HepG2 (cell line): ENCODE measurements around the gene CMTM3. TPM values are rescaled to one million over a fixed set of nuclear protein-coding genes. Genes with fewer than 3 reads are reported as not detected.

Experiments used
- ATAC-seq: fragments of 200-7000 bp; cut with Tn5 transposase; 3 replicates; pipeline ENCODE4 v1.9.1; 2020; ENCODE audit warnings: mild to moderate bottlenecking, moderate library complexity
- BruUV-seq: library from RNA; stranded (reverse); fragments of 400-500 nt; replicated peaks from 2 replicates; lab custom pipeline; 2021; lab: Mats Ljungman, UMichigan
- CTCF ChIA-PET: fragments of 300-600 bp; formaldehyde crosslinking; extraction: SDS; loops from one replicate; lab custom pipeline; 2021; ENCODE audit warnings: low total read pairs, inconsistent platforms, low intra/inter-chr PET ratio; lab: Yijun Ruan, JAX
- POLR2A ChIA-PET: fragments of 350-600 bp; sonication (Branson Sonifier 250); formaldehyde crosslinking; loops from one replicate; lab custom pipeline; 2020; ENCODE audit warnings: antibody characterized with exemption, inconsistent platforms; lab: Yijun Ruan, JAX
- DNase-seq: peaks from one replicate; pipeline ENCODE4 v3.0.0-alpha.2; 2015; ENCODE audit warnings: low spot score
- FAIRE-seq: peaks from 3 replicates; lab custom pipeline; 2011; peaks lifted over from hg19 to GRCh38; lab: Jason Lieb, UNC
- H2AFZ ChIP-seq: one replicate; pipeline ENCODE4 v1.6.1; 2011; ENCODE audit warnings: low read length, inconsistent platforms
- H3K27ac ChIP-seq: fragments of 300-600 bp; 3 replicates; pipeline ENCODE4 v1.8.0; 2011; ENCODE audit warnings: mixed run types, mild to moderate bottlenecking, mixed read lengths, low read length, inconsistent platforms; ENCODE audit not compliant: insufficient read depth; ENCODE audit errors: extremely low read length
- H3K27me3 ChIP-seq, 2 experiments: fragments of 200-600 bp in 1 of 2; 2 replicates in 1 of 2; 3 replicates in 1 of 2; pipeline versions ENCODE4 v1.6.0 to v1.8.0; 2011; ENCODE audit warnings: low read length in 2 of 2, mild to moderate bottlenecking in 2 of 2, moderate library complexity in 2 of 2, inconsistent platforms in 1 of 2; ENCODE audit not compliant: insufficient read depth in 2 of 2, control insufficient read depth in 1 of 2
- H3K36me3 ChIP-seq, 2 experiments: fragments of 200-600 bp in 1 of 2; replicated peaks in 1 of 2; 2 replicates in 1 of 2; 3 replicates in 1 of 2; pipeline versions ENCODE4 v1.5.1 to v1.8.0; 2011; ENCODE audit warnings: low read length in 2 of 2, inconsistent platforms in 1 of 2; ENCODE audit not compliant: insufficient read depth in 2 of 2, control insufficient read depth in 1 of 2
- H3K4me1 ChIP-seq: 2 replicates; pipeline ENCODE4 v1.5.1; 2012; ENCODE audit warnings: low read length, inconsistent platforms; ENCODE audit not compliant: insufficient read depth
- H3K4me2 ChIP-seq: 2 replicates; pipeline ENCODE4 v1.6.0; 2011; ENCODE audit warnings: low read depth, low read length, inconsistent platforms
- H3K4me3 ChIP-seq, 3 experiments: fragments of 200-600 bp in 1 of 3; sonication (generic), shearing (Covaris generic) in 1 of 3; replicated peaks in 1 of 3; 2 replicates each; pipeline ENCODE4 v1.5.1; 2011 to 2016; ENCODE audit warnings: low read length in 3 of 3, inconsistent platforms in 2 of 3, low read depth in 2 of 3, mild to moderate bottlenecking in 2 of 3, control low read depth in 1 of 3, mixed read lengths in 1 of 3; ENCODE audit not compliant: insufficient read depth in 1 of 3
- H3K79me2 ChIP-seq: one replicate; pipeline ENCODE4 v1.6.1; 2011; ENCODE audit warnings: low read length, inconsistent platforms; ENCODE audit not compliant: insufficient read depth
- H3K9ac ChIP-seq: 2 replicates; pipeline ENCODE4 v1.6.0; 2011; ENCODE audit warnings: mild to moderate bottlenecking, low read depth, low read length, inconsistent platforms; ENCODE audit not compliant: insufficient read depth
- H3K9me3 ChIP-seq: 2 replicates; pipeline ENCODE4 v1.5.1; 2012; ENCODE audit warnings: mild to moderate bottlenecking, low read length
- H4K20me1 ChIP-seq: 2 replicates; pipeline ENCODE4 v1.6.0; 2011; ENCODE audit warnings: inconsistent platforms, mild to moderate bottlenecking, low read length, moderate library complexity; ENCODE audit not compliant: insufficient read depth
- ATF4 ChIP-seq, 2 experiments: fragments of 450-650 bp in 1 of 2; sonication (generic) in 1 of 2; formaldehyde crosslinking; IDR thresholded peaks; 2 replicates each; pipeline versions ENCODE4 v1.5.0 to v1.8.0; 2020 to 2022; ENCODE audit warnings: mild to moderate bottlenecking in 1 of 2, missing genetic modification reagents in 1 of 2
- CCAR2 ChIP-seq: fragments of 200-400 bp; formaldehyde crosslinking; optimal IDR thresholded peaks from 2 replicates; pipeline ENCODE3; 2018; ENCODE audit warnings: low read depth, mild to moderate bottlenecking, low read length, moderate library complexity
- CENPX ChIP-seq: sonication (generic); formaldehyde crosslinking; IDR thresholded peaks from 2 replicates; pipeline ENCODE4 v1.9.0; 2021; ENCODE audit warnings: mild to moderate bottlenecking, missing genetic modification reagents, moderate library complexity
- CREB1 ChIP-seq, 2 experiments: fragments of 450-650 bp in 1 of 2; IDR thresholded peaks; 2 replicates each; pipeline ENCODE4 v1.6.1; 2016 to 2017; ENCODE audit warnings: control low read depth in 1 of 2, mild to moderate bottlenecking in 1 of 2, missing compliant biosample characterization in 1 of 2, missing genetic modification characterization in 1 of 2
- DDIT3 ChIP-seq: sonication (generic); formaldehyde crosslinking; IDR thresholded peaks from 2 replicates; pipeline ENCODE4 v1.4.0; 2020; ENCODE audit warnings: mild to moderate bottlenecking, missing genetic modification reagents
- DNMT1 ChIP-seq: sonication (generic); formaldehyde crosslinking; IDR thresholded peaks from 2 replicates; pipeline ENCODE4 v1.5.1; 2020; ENCODE audit warnings: mild to moderate bottlenecking, missing genetic modification reagents
- HBP1 ChIP-seq: IDR thresholded peaks from 2 replicates; pipeline ENCODE4 v1.6.1; 2016; ENCODE audit warnings: low read depth, control low read depth
- MAFF ChIP-seq: IDR thresholded peaks from 2 replicates; pipeline ENCODE4 v1.6.1; 2011; ENCODE audit warnings: low read depth, low read length, improper control_type of control experiment
- NR2F1 ChIP-seq, 2 experiments: fragments of 450-650 bp in 1 of 2; formaldehyde crosslinking in 1 of 2; IDR thresholded peaks; 2 replicates each; pipeline versions ENCODE4 v1.5.0 to v1.6.1; 2016 to 2020; ENCODE audit warnings: mild to moderate bottlenecking in 1 of 2, missing compliant biosample characterization in 1 of 2, missing genetic modification reagents in 1 of 2, moderate library complexity in 1 of 2
- RAD21 ChIP-seq: fragments of 450-650 bp; formaldehyde crosslinking; IDR thresholded peaks from 2 replicates; pipeline ENCODE4 v1.5.0; 2020; ENCODE audit warnings: mild to moderate bottlenecking
- RBM39 ChIP-seq: fragments of 200-400 bp; formaldehyde crosslinking; IDR thresholded peaks from one replicate; pipeline ENCODE4 v1.6.1; 2018; ENCODE audit warnings: antibody characterized with exemption, mild to moderate bottlenecking, low read depth, low read length; ENCODE audit not compliant: poor library complexity, severe bottlenecking
- SMC3 ChIP-seq: IDR thresholded peaks from 2 replicates; pipeline ENCODE4 v1.6.1; 2011; ENCODE audit warnings: low read length, improper control_type of control experiment
- ZMAT3 ChIP-seq: sonication (generic); formaldehyde crosslinking; conservative IDR thresholded peaks from 2 replicates; pipeline ENCODE4 v1.7.0; 2021; ENCODE audit warnings: missing genetic modification reagents
- ZNF136 ChIP-seq: sonication (generic); formaldehyde crosslinking; IDR thresholded peaks from 2 replicates; pipeline ENCODE4 v1.8.1; 2022; ENCODE audit warnings: low read depth, mild to moderate bottlenecking, moderate library complexity, missing genetic modification reagents
- ZNF317 ChIP-seq: sonication (generic); formaldehyde crosslinking; IDR thresholded peaks from 2 replicates; pipeline ENCODE4 v1.5.0; 2020; ENCODE audit warnings: mild to moderate bottlenecking, missing genetic modification reagents
- ZNF543 ChIP-seq: sonication (generic); formaldehyde crosslinking; IDR thresholded peaks from 2 replicates; pipeline ENCODE4 v1.4.0; 2020; ENCODE audit warnings: mild to moderate bottlenecking, missing genetic modification reagents
- ZNF674 ChIP-seq: sonication (generic); formaldehyde crosslinking; IDR thresholded peaks from 2 replicates; pipeline ENCODE4 v1.5.0; 2020; ENCODE audit warnings: low read depth, mild to moderate bottlenecking, missing genetic modification reagents
- ZNF737 ChIP-seq: sonication (generic); formaldehyde crosslinking; IDR thresholded peaks from 2 replicates; pipeline ENCODE4 v1.5.0; 2020; ENCODE audit warnings: missing genetic modification reagents, mild to moderate bottlenecking, borderline replicate concordance
- WGBS: methylation state at CpG from one replicate; pipeline ENCODE4 v1.1.6; 2017; ENCODE audit warnings: low lambda C conversion rate; 5-methylcytosine and 5-hydroxymethylcytosine counted together
- in situ Hi-C: cut with HindIII; loops from 2 replicates; pipeline ENCODE4 v1.10.0; 2017; ENCODE audit warnings: low pct_unique_long_range_greater_than_20kb; ENCODE audit not compliant: extremely low pct_ligation_motif_present
- intact Hi-C: fragments of 100-400 bp; cut with micrococcal nuclease; formaldehyde crosslinking; loops from one replicate; pipeline ENCODE4 v1.10.0; 2022; ENCODE audit not compliant: unreplicated experiment
- polyA plus RNA-seq, 8 experiments: library from polyadenylated mRNA; depleted of rRNA in 3 of 8; stranded (reverse) in 7 of 8; unstranded in 1 of 8; fragments of >200 nt; fragmentation: Illumina TruSeq in 4 of 8; extraction: Trizol in 4 of 8; gene quantifications; 2 replicates each; pipeline versions ENCODE4 v1.2.1 to v1.2.3, GENCODE V29; 2011 to 2016; ENCODE audit warnings: low read depth in 4 of 8, missing spikeins in 1 of 8, mixed read lengths in 1 of 8; ENCODE audit not compliant: insufficient read depth in 1 of 8
- total RNA-seq, 5 experiments: library from RNA; depleted of rRNA; stranded (reverse); fragments of >200 nt; fragmentation: Illumina TruSeq; extraction: Trizol; gene quantifications; 2 replicates each; pipeline ENCODE4 v1.2.3, GENCODE V29; 2016; ENCODE audit warnings: low read depth in 1 of 5

The CMTM3 gene
- total and polyA plus RNA-seq, 2 of the 13 experiments (the other 11 are each of a cell fraction or from before 2014, with no cell fraction given) = 29.2 to 48.7 TPM

- ChIA-PET POLR2A (interaction anchor here (1.0 kb wide), 1 partner anchor 235 kb away, joined by 3 read pairs; no protein-coding TSS in a partner anchor), CTCF (no interaction called here)
- BruUV-seq = no TSS peak
Measured at GRCh38 chr16:66590322-66590721, 14.2 kb upstream of the CMTM3 start.

GRCh38 chr16:66591018-66591417 lies 13.5 kb upstream of the CMTM3 start:
- H2AFZ ChIP-seq = no peak overlapping the region
- H3K27ac ChIP-seq = no peak overlapping the region
- intact Hi-C loops = no loop called here
- H4K20me1 ChIP-seq = no peaks in the 10 kb centered on the region
- H3K4me2 ChIP-seq = no peak overlapping the region
- no peaks in the 10 kb centered on the region for H3K9me3 ChIP-seq
- H3K79me2 ChIP-seq = no peaks in the 10 kb centered on the region
- DNase-seq (no peak), FAIRE-seq (no peak), ATAC-seq (no peak)
- peaks cover 5 to 25% of the 10 kb centered on the region in 2 experiments; a peak in 4 of 5 replicates for H3K27me3 ChIP-seq
- H3K36me3 ChIP-seq = no peaks in the 10 kb centered on the region
- no TSS peak for BruUV-seq
- ChIA-PET POLR2A (no interaction called here), CTCF (no interaction called here)
- H3K4me1 ChIP-seq = peaks cover 7% of the 10 kb centered on the region; the same call in 1 of the 2 replicates
- no peak overlapping the region for H3K9ac ChIP-seq
- no peak overlapping the region for H3K4me3 ChIP-seq
- 57% methylated on average over 4 of the region's 4 CpGs for WGBS
- in situ Hi-C loops = no loop called here
- TF ChIP-seq ZNF543 (no peak), SMC3 (no peak), ZNF317 (CRISPR knock-in tag) (no peak), CENPX (CRISPR knock-in tag) (no peak), MAFF (peak; percentile 77), ZNF674 (no peak), CCAR2 (no peak), HBP1 (CRISPR knock-in tag) (no peak), ZNF136 (CRISPR knock-in tag) (no peak), ZNF737 (no peak), CREB1 (IDR thresholded peaks at IDR 0.05) (no peak), CREB1 (CRISPR knock-in tag; IDR thresholded peaks at IDR 0.05) (no peak)

More at GRCh38 chr16:66590322-66590721, 14.2 kb upstream of the CMTM3 start:
- ATAC-seq (no peak), DNase-seq (no peak), FAIRE-seq (no peak)
- Histone ChIP-seq H3K79me2 (no peaks in the 10 kb centered on the region), H3K9me3 (no peaks in the 10 kb centered on the region), H3K27ac (no peak overlapping the region), H3K4me1 (peaks cover 7% of the 10 kb centered on the region; the same call in 1 of the 2 replicates), H3K4me2 (no peak overlapping the region), H2AFZ (no peak overlapping the region), H3K27me3 (peaks cover 5 to 31% of the 10 kb centered on the region in 2 experiments; a peak in 4 of 5 replicates), H4K20me1 (no peaks in the 10 kb centered on the region), H3K36me3 (no peaks in the 10 kb centered on the region), H3K4me3 (no peak overlapping the region), H3K9ac (no peak overlapping the region)
- 55% methylated on average over 8 of the region's 8 CpGs for WGBS
- TF ChIP-seq ATF4 (CRISPR knock-in tag; IDR thresholded peaks at IDR 0.05) (no peak), DDIT3 (CRISPR knock-in tag) (no peak), RAD21 (CRISPR knock-in tag) (no peak), NR2F1 (CRISPR knock-in tag; IDR thresholded peaks at IDR 0.05) (no peak), RBM39 (no peak), DNMT1 (CRISPR knock-in tag) (no peak), ZMAT3 (CRISPR knock-in tag) (no peak)
- in situ Hi-C loops = no loop called here
- intact Hi-C loops = no loop called here
